GM18508 (cell line): Measurements from ENCODE around the gene DLGAP4.
"Not testable (repeated sequence)": the region's sequence is repeated elsewhere in the genome, so short reads cannot be mapped to it uniquely, and the experiment has no call there.

Source experiments
- ATAC-seq: cut with Tn5 transposase; IDR thresholded peaks from one replicate; pipeline ENCODE4 v1.9.1; 2021; ENCODE audit warnings: moderate number of reproducible peaks; ENCODE audit not compliant: insufficient read depth, unreplicated experiment

Gene DLGAP4

GRCh38 chr20:36370991-36371790, 65.1 kb downstream of the DLGAP4 start:
- ATAC-seq: no peak

GRCh38 chr20:36372666-36373065, 66.5 kb downstream of the DLGAP4 start:
- no peak for ATAC-seq

- ATAC-seq: no peak
These were observed 67.0 kb downstream of the DLGAP4 start for GRCh38 chr20:36373089-36373488.

- ATAC-seq: no peak
These were observed 68.9 kb downstream of the DLGAP4 start for GRCh38 chr20:36374995-36375394.

- ATAC-seq: no peak
These were observed 71.5 kb downstream of the DLGAP4 start for GRCh38 chr20:36377348-36378326.

- no peak for ATAC-seq
These were observed 72.5 kb downstream of the DLGAP4 start for GRCh38 chr20:36378686-36379085.

GRCh38 chr20:36379914-36380313, 73.8 kb downstream of the DLGAP4 start:
- ATAC-seq: not testable (repeated sequence)

- no peak for ATAC-seq
These were observed 78.0 kb downstream of the DLGAP4 start for GRCh38 chr20:36384022-36384619.

GRCh38 chr20:36385503-36385902, 79.4 kb downstream of the DLGAP4 start:
- no peak for ATAC-seq

GRCh38 chr20:36386236-36386635, 80.1 kb downstream of the DLGAP4 start:
- no peak for ATAC-seq

GRCh38 chr20:36390269-36390668, 84.1 kb downstream of the DLGAP4 start:
- ATAC-seq: no peak

GRCh38 chr20:36390719-36391415, 84.7 kb downstream of the DLGAP4 start:
- no peak for ATAC-seq

GRCh38 chr20:36391456-36391855, 85.3 kb downstream of the DLGAP4 start:
- no peak for ATAC-seq

- ATAC-seq: no peak
These were observed 85.8 kb downstream of the DLGAP4 start for GRCh38 chr20:36391955-36392354.

GRCh38 chr20:36392989-36393388, 86.8 kb downstream of the DLGAP4 start:
- ATAC-seq: no peak

GRCh38 chr20:36394340-36394965, 88.3 kb downstream of the DLGAP4 start:
- no peak for ATAC-seq

GRCh38 chr20:36396340-36396739, 90.2 kb downstream of the DLGAP4 start:
- ATAC-seq: no peak

GRCh38 chr20:36396847-36397630, 90.9 kb downstream of the DLGAP4 start:
- no peak for ATAC-seq

GRCh38 chr20:36398515-36398914, 92.4 kb downstream of the DLGAP4 start:
- no peak for ATAC-seq
